B cell (primary cell): Measurements from ENCODE around the gene VAPB. TPM values are rescaled to one million over a fixed set of nuclear protein-coding genes. Genes with fewer than 3 reads are reported as not detected.

Experiments
- ATAC-seq: fragments of 200-7000 bp; cut with Tn5 transposase; one replicate; pipeline ENCODE4 v1.10.0; 2021; ENCODE audit warnings: low read depth, mild to moderate bottlenecking, moderate number of reproducible peaks, moderate library complexity
- CTCF ChIA-PET: fragments of 350-600 bp; sonication (Branson Sonifier 250); formaldehyde crosslinking; loops from one replicate; lab custom pipeline; 2021; ENCODE audit warnings: antibody characterized with exemption, inconsistent platforms; lab: Charles Lee
- POLR2A ChIA-PET: fragments of 350-600 bp; sonication (Branson Sonifier 250); formaldehyde crosslinking; loops from one replicate; lab custom pipeline; 2021; ENCODE audit warnings: antibody characterized with exemption; lab: Charles Lee
- DNase-seq: peaks from one replicate; pipeline ENCODE4 v3.0.0; 2013
- H2AFZ ChIP-seq: 2 replicates; pipeline ENCODE4 v1.6.1; 2012; ENCODE audit warnings: mild to moderate bottlenecking, low read depth, low read length; ENCODE audit not compliant: insufficient read depth, poor library complexity, severe bottlenecking
- H3K27ac ChIP-seq, 2 donors: 1 replicate in 1 of 2; 2 replicates in 1 of 2; pipeline ENCODE4 v1.5.1; 2012 to 2013; ENCODE audit warnings: low read length in 2 of 2, mild to moderate bottlenecking in 2 of 2, moderate library complexity in 1 of 2
- H3K27me3 ChIP-seq, 4 experiments: fragments of 200-600 bp in 1 of 4; sonication (generic) in 1 of 4; replicated peaks in 1 of 4; 1 replicate in 2 of 4; 2 replicates in 2 of 4; pipeline versions ENCODE4 v1.6.1 to v1.7.0; 2013 to 2016; ENCODE audit warnings: low read length in 3 of 4, mild to moderate bottlenecking in 2 of 4, mixed read lengths in 1 of 4, moderate library complexity in 1 of 4; ENCODE audit not compliant: insufficient read depth in 4 of 4, control insufficient read depth in 3 of 4; ENCODE audit errors: control extremely low read depth in 1 of 4
- H3K36me3 ChIP-seq, 2 experiments: replicated peaks in 1 of 2; 1 replicate in 1 of 2; 2 replicates in 1 of 2; pipeline versions ENCODE4 v1.6.1 to v1.7.1; 2013; ENCODE audit warnings: low read length in 1 of 2; ENCODE audit not compliant: insufficient read depth in 2 of 2, control insufficient read depth in 1 of 2; ENCODE audit errors: control extremely low read depth in 1 of 2, extremely low read depth in 1 of 2
- H3K4me1 ChIP-seq, 2 donors: fragments of 200-600 bp in 1 of 2; sonication (generic) in 1 of 2; 1 replicate in 1 of 2; 2 replicates in 1 of 2; pipeline versions ENCODE4 v1.5.1 to v1.6.1; 2013 to 2017; ENCODE audit warnings: low read length in 2 of 2; ENCODE audit not compliant: control insufficient read depth in 2 of 2, insufficient read depth in 2 of 2
- H3K4me2 ChIP-seq: replicated peaks from 2 replicates; pipeline ENCODE3; 2012; ENCODE audit warnings: mild to moderate bottlenecking, low read depth, low read length; ENCODE audit not compliant: poor library complexity, severe bottlenecking
- H3K4me3 ChIP-seq, 5 experiments: fragments of 200-600 bp in 1 of 5; sonication (generic) in 1 of 5; 1 replicate in 3 of 5; 2 replicates in 2 of 5; pipeline versions ENCODE4 v1.5.1 to v1.7.0; 2011 to 2016; ENCODE audit warnings: low read length in 4 of 5, mild to moderate bottlenecking in 4 of 5, low read depth in 2 of 5, control low read depth in 1 of 5, moderate library complexity in 1 of 5; ENCODE audit not compliant: insufficient read depth in 1 of 5; ENCODE audit errors: control extremely low read depth in 1 of 5, extremely low read depth in 1 of 5
- H3K79me2 ChIP-seq: fragments of 200-600 bp; sonication (generic); one replicate; pipeline ENCODE4 v1.6.0; 2016; ENCODE audit warnings: low read length; ENCODE audit not compliant: control insufficient read depth, insufficient read depth
- H3K9ac ChIP-seq: fragments of 200-600 bp; sonication (generic); 2 replicates; pipeline ENCODE4 v1.6.1; 2017; ENCODE audit warnings: mild to moderate bottlenecking, low read length, moderate library complexity
- H3K9me3 ChIP-seq, 3 donors: one replicate each; pipeline versions ENCODE4 v1.6.1 to v1.7.1; 2013; ENCODE audit warnings: low read length in 2 of 3; ENCODE audit not compliant: control insufficient read depth in 2 of 3, insufficient read depth in 1 of 3; ENCODE audit errors: control extremely low read depth in 1 of 3
- H4K20me1 ChIP-seq: 2 replicates; pipeline ENCODE4 v1.6.0; 2012; ENCODE audit warnings: mild to moderate bottlenecking, low read length; ENCODE audit not compliant: insufficient read depth, control insufficient read depth, poor library complexity, severe bottlenecking
- H3K27ac Mint-ChIP-seq: one replicate; pipeline ENCODE4 v1.8.0; 2021; ENCODE audit warnings: mixed read lengths
- H3K27me3 Mint-ChIP-seq: one replicate; pipeline ENCODE4 v1.8.0; 2021; ENCODE audit warnings: mixed read lengths
- H3K4me1 Mint-ChIP-seq: one replicate; pipeline ENCODE4 v1.8.0; 2021; ENCODE audit warnings: mixed read lengths
- H3K4me3 Mint-ChIP-seq: one replicate; pipeline ENCODE4 v1.8.0; 2021; ENCODE audit warnings: mixed read lengths
- H3K9me3 Mint-ChIP-seq: one replicate; pipeline ENCODE4 v1.8.0; 2022; ENCODE audit warnings: mixed read lengths; ENCODE audit not compliant: insufficient read depth
- EZH2 ChIP-seq: IDR thresholded peaks from 2 replicates; pipeline ENCODE4 v1.6.1; 2012; ENCODE audit warnings: borderline replicate concordance, low read depth, mild to moderate bottlenecking, moderate library complexity, low read length; ENCODE audit not compliant: insufficient read depth, poor library complexity, severe bottlenecking
- whole genome bisulfite sequencing: methylation state at CpG from one replicate; pipeline ENCODE4 v1.1.5; 2013; ENCODE audit warnings: missing lambda C conversion rate; ENCODE audit not compliant: insufficient coverage; 5-methylcytosine and 5-hydroxymethylcytosine counted together
- intact Hi-C: fragments of 100-400 bp; cut with micrococcal nuclease; formaldehyde crosslinking; loops from one replicate; pipeline ENCODE4 v1.10.0; 2022
- polyA plus RNA-seq: library from polyadenylated mRNA; depleted of rRNA; stranded (reverse); fragments of >200 nt; gene quantifications from 2 replicates; pipeline ENCODE4 v1.2.3, GENCODE V29; 2012
- total RNA-seq, 2 donors: library from RNA; stranded (reverse); fragments of 120-200 nt in 1 of 2; gene quantifications; 1 replicate in 1 of 2; 2 replicates in 1 of 2; pipeline versions ENCODE4 v1.2.3 to v1.2.4, GENCODE V29; 2013 to 2022
- TF ChIP-seq, protein P1 (sequence below): fragments of 200-600 bp; IDR thresholded peaks from one replicate; pipeline ENCODE4 v1.8.0; 2022; ENCODE audit warnings: antibody characterized with exemption, mild to moderate bottlenecking

Gene VAPB
- total and polyA plus RNA-seq, 2 donors (not counting 1 experiment from before 2014, with no cell fraction given), result 19.5 to 26.4 TPM

- Mint-ChIP-seq H3K9me3 (no peaks in the 10 kb centered on the region), H3K27ac (no peak overlapping the region), H3K4me1 (no peaks in the 10 kb centered on the region), H3K27me3 (peaks cover 3% of the 10 kb centered on the region), H3K4me3 (no peak overlapping the region)
- Histone ChIP-seq H3K4me1 (no peaks in the 10 kb centered on the region), H3K36me3 (no peaks in the 10 kb centered on the region), H3K27me3 (no peaks in the 10 kb centered on the region), H2AFZ (no peak overlapping the region), H3K4me2 (no peak overlapping the region), H3K79me2 (no peaks in the 10 kb centered on the region), H3K4me3 (no peak overlapping the region), H3K9me3 (peaks cover 0 to 3% (median 0%) of the 10 kb centered on the region in 3 donors), H3K27ac (no peak overlapping the region), H4K20me1 (no peaks in the 10 kb centered on the region), H3K9ac (no peak overlapping the region)
- TF ChIP-seq EZH2, result no peak
- TF ChIP-seq, protein P1, sequence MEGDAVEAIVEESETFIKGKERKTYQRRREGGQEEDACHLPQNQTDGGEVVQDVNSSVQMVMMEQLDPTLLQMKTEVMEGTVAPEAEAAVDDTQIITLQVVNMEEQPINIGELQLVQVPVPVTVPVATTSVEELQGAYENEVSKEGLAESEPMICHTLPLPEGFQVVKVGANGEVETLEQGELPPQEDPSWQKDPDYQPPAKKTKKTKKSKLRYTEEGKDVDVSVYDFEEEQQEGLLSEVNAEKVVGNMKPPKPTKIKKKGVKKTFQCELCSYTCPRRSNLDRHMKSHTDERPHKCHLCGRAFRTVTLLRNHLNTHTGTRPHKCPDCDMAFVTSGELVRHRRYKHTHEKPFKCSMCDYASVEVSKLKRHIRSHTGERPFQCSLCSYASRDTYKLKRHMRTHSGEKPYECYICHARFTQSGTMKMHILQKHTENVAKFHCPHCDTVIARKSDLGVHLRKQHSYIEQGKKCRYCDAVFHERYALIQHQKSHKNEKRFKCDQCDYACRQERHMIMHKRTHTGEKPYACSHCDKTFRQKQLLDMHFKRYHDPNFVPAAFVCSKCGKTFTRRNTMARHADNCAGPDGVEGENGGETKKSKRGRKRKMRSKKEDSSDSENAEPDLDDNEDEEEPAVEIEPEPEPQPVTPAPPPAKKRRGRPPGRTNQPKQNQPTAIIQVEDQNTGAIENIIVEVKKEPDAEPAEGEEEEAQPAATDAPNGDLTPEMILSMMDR, result no peak
- 93% methylated on average over 12 of the region's 12 CpGs for WGBS
- DNase-seq (no peak), ATAC-seq (no peak)
- intact Hi-C loops, result no loop called here
- ChIA-PET POLR2A (no interaction called here), CTCF (no interaction called here)
These were observed 80.6 kb downstream of the VAPB start for GRCh38 chr20:58469616-58470015.

DNA sequence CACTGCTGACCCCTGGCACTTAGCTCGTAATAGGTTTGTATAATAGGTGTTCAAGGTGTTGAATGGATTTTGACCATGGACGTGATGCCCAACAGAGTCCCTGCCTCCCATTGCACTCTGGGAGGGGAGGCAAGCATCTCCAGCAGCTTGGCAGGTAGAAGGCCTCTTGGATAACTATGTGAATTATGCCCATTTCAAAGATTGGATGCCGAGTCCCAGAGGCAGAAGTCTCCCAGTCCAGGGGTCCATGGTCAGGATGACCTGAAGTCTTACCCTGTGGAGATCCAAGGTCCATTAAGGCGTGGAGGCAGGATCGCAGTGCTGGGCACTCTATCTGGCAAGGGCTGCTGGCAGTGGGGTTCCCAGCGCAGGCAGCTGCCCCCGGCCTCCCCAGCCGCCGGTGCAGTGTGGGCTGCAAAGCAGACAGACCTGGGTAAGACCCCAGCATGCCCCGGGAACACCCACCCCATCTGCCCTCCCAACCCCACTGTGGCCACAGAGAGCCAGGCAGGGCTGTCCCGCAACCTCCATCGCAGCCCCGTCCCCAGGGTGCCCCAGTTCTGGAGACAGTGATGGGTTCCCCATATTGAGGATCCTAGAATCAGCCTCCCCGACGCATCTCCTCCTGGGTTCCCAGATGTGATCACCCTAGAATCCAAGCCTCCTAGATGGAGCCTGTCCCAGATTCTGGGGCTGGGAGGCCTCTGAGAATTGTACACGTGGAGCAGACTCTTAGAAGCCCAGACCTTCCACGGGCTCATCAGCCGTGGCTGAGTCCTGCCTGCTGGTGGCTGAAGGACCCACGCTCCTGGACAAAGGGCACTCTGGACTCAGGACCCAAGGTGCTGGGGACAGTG lies 81.5 kb downstream of the VAPB start:
- H3K4me3 ChIP-seq, result no peak overlapping the region
- no peaks in the 10 kb centered on the region for H4K20me1 ChIP-seq
- Mint-ChIP-seq H3K27ac (no peak overlapping the region), H3K27me3 (peaks cover 3% of the 10 kb centered on the region), H3K4me3 (no peak overlapping the region), H3K4me1 (no peaks in the 10 kb centered on the region), H3K9me3 (no peaks in the 10 kb centered on the region)
- no peaks in the 10 kb centered on the region for H3K4me1 ChIP-seq
- H3K27me3 ChIP-seq, result no peaks in the 10 kb centered on the region
- H3K9me3 ChIP-seq, result peaks cover 0 to 5% (median 0%) of the 10 kb centered on the region in 3 donors
- H2AFZ ChIP-seq, result no peak overlapping the region
- H3K79me2 ChIP-seq, result no peaks in the 10 kb centered on the region
- no peaks in the 10 kb centered on the region for H3K36me3 ChIP-seq
- no peak for TF ChIP-seq EZH2
- TF ChIP-seq, protein P1, result no peak
- H3K27ac ChIP-seq, result no peak overlapping the region
- ChIA-PET CTCF (no interaction called here), POLR2A (no interaction called here)
- ATAC-seq, result no peak
- DNase-seq, result no peak
- no peak overlapping the region for H3K9ac ChIP-seq
- H3K4me2 ChIP-seq, result no peak overlapping the region
- WGBS, result 96% methylated on average over 19 of the region's 19 CpGs
- intact Hi-C loops, result no loop called here
